DOHH2 (cell line): ENCODE data around the gene LGALS8.

Experiments
- EZH2phosphoT487 ChIP-seq: fragments of 200-600 bp; sonication (generic); IDR thresholded peaks from 2 replicates; pipeline ENCODE4 v1.6.1; 2017; ENCODE audit warnings: borderline replicate concordance, mild to moderate bottlenecking, antibody characterized with exemption, low read length, moderate library complexity, mixed read lengths
- TF ChIP-seq, protein P1 (sequence below): fragments of 200-600 bp; sonication (generic); IDR thresholded peaks from one replicate; pipeline ENCODE4 v1.5.1; 2014; ENCODE audit warnings: antibody characterized with exemption, mild to moderate bottlenecking, low read depth, low read length; ENCODE audit not compliant: poor library complexity, severe bottlenecking

DNA sequence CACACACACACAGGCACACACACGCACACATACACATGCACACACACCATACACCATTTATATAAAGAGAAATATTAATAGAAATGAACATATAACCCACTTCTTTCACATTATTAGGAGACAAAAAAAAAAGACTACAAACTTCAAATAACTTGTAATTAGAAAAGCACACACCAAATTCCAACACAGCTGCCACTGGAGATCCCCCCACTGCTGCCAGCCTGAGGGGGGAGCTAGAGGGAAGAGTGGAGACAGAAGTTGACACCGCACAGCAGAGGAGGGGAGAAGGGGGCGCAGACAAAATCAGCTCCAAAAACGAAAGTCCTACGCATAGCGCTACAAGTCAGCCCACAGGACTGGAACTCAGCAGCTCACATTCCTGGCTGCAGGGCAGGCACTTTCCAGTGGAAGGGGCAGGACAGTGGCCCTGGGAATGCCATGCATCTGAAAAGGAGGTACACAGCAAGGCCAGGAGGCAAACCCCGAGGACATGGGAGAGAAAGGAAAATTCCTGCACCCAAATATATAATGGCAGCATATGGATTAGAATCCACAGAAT is 36.5 kb downstream of the LGALS8 start:
- TF ChIP-seq, protein P1, sequence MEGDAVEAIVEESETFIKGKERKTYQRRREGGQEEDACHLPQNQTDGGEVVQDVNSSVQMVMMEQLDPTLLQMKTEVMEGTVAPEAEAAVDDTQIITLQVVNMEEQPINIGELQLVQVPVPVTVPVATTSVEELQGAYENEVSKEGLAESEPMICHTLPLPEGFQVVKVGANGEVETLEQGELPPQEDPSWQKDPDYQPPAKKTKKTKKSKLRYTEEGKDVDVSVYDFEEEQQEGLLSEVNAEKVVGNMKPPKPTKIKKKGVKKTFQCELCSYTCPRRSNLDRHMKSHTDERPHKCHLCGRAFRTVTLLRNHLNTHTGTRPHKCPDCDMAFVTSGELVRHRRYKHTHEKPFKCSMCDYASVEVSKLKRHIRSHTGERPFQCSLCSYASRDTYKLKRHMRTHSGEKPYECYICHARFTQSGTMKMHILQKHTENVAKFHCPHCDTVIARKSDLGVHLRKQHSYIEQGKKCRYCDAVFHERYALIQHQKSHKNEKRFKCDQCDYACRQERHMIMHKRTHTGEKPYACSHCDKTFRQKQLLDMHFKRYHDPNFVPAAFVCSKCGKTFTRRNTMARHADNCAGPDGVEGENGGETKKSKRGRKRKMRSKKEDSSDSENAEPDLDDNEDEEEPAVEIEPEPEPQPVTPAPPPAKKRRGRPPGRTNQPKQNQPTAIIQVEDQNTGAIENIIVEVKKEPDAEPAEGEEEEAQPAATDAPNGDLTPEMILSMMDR = no peak
- no peak for TF ChIP-seq EZH2phosphoT487
